Parathyroid adenoma (tissue), 2 donors: ENCODE measurements around the gene AKAP9.
"Not testable (repeated sequence)": the region's sequence is repeated elsewhere in the genome, so short reads cannot be mapped to it uniquely, and the experiment has no call there.

Experiments
- H2AFZ ChIP-seq: fragments of 300-600 bp; sonication (generic); one replicate; pipeline ENCODE4 v1.7.0; 2017; ENCODE audit warnings: antibody characterized with exemption, mild to moderate bottlenecking
- H3K27ac ChIP-seq: fragments of 300-600 bp; sonication (generic); one replicate; pipeline ENCODE4 v1.7.0; 2017
- H3K27me3 ChIP-seq: fragments of 300-600 bp; sonication (generic); one replicate; pipeline ENCODE4 v1.7.0; 2017; ENCODE audit warnings: low read length; ENCODE audit not compliant: control insufficient read depth, insufficient read depth
- H3K36me3 ChIP-seq: fragments of 300-600 bp; sonication (generic); one replicate; pipeline ENCODE4 v1.7.0; 2017; ENCODE audit warnings: low read length; ENCODE audit not compliant: control insufficient read depth, insufficient read depth
- H3K4me1 ChIP-seq: fragments of 300-600 bp; sonication (generic); one replicate; pipeline ENCODE4 v1.7.0; 2017; ENCODE audit warnings: control low read depth
- H3K4me2 ChIP-seq: fragments of 300-600 bp; sonication (generic); one replicate; pipeline ENCODE4 v1.7.0; 2017; ENCODE audit warnings: low read length
- H3K4me3 ChIP-seq: fragments of 300-600 bp; sonication (generic); one replicate; pipeline ENCODE4 v1.7.0; 2017; ENCODE audit warnings: low read depth, low read length
- H3K79me2 ChIP-seq: fragments of 300-600 bp; sonication (generic); one replicate; pipeline ENCODE4 v1.7.0; 2017; ENCODE audit warnings: control low read depth
- H3K9ac ChIP-seq: fragments of 300-600 bp; sonication (generic); one replicate; pipeline ENCODE4 v1.7.0; 2017; ENCODE audit warnings: mild to moderate bottlenecking
- H3K9me3 ChIP-seq: fragments of 300-600 bp; sonication (generic); one replicate; pipeline ENCODE4 v1.7.0; 2017; ENCODE audit warnings: low read length; ENCODE audit not compliant: control insufficient read depth
- TF ChIP-seq, protein P1 (sequence below): fragments of 300-600 bp; sonication (generic); IDR thresholded peaks from one replicate; pipeline ENCODE4 v1.7.0; 2017; ENCODE audit warnings: antibody characterized with exemption, mild to moderate bottlenecking
- donor health status: primary hyperparathyroidism.

The AKAP9 gene

DNA sequence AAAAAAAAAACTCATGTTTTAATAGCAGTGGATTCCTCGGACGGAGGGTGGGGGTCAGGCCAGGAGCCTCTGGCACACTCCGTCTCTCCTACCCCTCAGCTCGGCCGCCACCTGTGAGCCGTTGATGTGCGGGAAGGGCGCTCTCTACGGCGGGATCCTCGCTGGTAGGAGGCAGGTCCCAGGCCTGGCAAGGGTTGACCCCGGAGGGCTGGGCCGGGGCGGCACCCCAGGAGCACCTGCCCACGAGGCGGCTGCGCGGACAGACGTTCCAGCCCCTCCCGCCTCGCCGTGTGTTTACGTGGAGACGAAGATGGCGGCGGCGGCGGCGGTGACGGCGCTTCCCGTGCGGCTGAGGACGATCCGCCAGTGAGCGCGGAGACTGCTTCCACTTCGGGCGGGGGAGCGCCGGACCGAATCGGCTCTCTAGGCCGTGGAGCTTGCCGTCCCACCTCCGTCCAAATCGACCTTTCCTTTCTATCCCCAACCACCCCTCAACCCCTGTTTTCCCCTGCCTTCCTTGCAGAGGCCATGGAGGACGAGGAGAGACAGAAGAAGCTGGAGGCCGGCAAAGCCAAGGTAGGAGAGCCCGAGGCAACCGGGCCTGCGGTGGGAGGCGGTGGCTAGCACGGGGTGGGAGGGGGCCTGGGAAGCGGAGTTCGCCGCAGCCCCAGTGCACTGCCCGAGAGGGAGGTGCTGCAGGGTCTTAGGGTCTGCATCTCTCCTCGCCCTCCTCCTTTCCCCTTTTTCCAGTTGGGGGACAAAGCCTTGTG lies at the start of gene AKAP9:
Gene AKAP9 (plus strand): TSS at position 291 of the 770 bp plus-strand sequence. CDS start 238 bp downstream, at position 529.
- Histone ChIP-seq H3K9ac (peak within 1 kb of the TSS; percentile 82), H3K27me3 (no peaks in the 10 kb centered on the region), H3K4me1 (no peaks in the 10 kb centered on the region), H2AFZ (peak within 1 kb of the TSS; percentile 91), H3K79me2 (peaks cover 18% of the 10 kb centered on the region), H3K9me3 (no peaks in the 10 kb centered on the region), H3K4me2 (peak within 1 kb of the TSS; percentile 88), H3K27ac (peak within 1 kb of the TSS; percentile 92), H3K36me3 (no peaks in the 10 kb centered on the region), H3K4me3 (peak within 1 kb of the TSS; percentile 97)
- TF ChIP-seq, protein P1, sequence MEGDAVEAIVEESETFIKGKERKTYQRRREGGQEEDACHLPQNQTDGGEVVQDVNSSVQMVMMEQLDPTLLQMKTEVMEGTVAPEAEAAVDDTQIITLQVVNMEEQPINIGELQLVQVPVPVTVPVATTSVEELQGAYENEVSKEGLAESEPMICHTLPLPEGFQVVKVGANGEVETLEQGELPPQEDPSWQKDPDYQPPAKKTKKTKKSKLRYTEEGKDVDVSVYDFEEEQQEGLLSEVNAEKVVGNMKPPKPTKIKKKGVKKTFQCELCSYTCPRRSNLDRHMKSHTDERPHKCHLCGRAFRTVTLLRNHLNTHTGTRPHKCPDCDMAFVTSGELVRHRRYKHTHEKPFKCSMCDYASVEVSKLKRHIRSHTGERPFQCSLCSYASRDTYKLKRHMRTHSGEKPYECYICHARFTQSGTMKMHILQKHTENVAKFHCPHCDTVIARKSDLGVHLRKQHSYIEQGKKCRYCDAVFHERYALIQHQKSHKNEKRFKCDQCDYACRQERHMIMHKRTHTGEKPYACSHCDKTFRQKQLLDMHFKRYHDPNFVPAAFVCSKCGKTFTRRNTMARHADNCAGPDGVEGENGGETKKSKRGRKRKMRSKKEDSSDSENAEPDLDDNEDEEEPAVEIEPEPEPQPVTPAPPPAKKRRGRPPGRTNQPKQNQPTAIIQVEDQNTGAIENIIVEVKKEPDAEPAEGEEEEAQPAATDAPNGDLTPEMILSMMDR: peak; percentile 9

DNA sequence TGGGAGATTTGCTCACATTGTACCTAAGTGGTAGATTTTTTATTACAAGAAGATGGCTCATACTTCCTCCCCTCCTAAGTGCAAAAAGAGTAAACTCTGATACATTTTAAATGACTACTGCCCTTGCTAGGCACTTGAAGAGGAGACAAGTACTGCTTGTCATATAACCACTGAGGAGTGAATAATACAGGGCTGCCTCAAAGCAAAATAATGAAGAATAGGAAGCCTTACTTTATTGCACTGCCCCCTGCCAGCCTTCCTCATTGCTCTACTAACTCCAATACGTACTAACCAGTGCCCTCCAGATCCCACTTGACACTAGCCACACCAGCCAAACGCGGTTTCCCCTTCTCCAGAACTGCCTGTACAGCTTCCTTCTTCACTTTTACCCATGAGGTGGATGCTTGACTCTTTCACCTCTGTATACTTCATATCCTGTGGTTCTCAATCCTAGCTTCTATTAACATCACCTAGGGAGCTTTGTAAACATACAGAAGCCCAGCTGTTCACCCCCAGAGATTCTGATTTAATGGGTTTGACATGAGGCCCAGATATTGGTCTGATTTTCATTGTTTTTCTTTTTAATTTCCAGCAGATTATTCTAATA lies 48.5 kb upstream of the AKAP9 start:
- Histone ChIP-seq H3K4me2 (no peak overlapping the region), H3K36me3 (no peaks in the 10 kb centered on the region), H3K9me3 (no peaks in the 10 kb centered on the region), H3K4me3 (no peak overlapping the region), H3K79me2 (no peaks in the 10 kb centered on the region), H3K27ac (no peak overlapping the region), H2AFZ (no peak overlapping the region), H3K4me1 (no peaks in the 10 kb centered on the region), H3K27me3 (no peaks in the 10 kb centered on the region), H3K9ac (no peak overlapping the region)
- TF ChIP-seq, protein P1: no peak

DNA sequence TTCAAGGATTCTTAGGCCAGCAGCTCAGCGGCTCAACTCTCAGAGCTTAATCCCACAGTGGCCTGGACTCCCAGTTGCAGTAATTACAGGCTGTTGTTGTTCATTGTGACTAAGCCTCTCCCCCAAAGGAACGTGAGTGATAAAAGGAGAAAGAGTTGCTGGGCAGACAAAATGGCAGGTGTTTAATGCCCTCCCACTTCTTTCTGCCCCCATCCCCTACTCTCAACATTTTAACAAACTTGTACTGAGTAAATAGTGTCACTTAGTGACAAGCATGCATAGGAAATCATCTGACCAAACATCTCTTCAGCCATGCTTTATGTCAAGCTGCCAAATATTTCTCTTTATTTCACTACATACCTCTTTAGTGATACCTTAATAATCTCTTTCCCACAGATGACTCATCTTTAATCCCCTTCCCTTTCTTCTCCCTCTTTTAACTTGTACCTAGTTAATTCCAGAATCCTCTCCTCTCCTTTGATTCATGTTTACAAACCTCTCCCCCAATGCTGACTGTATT lies 47.8 kb upstream of the AKAP9 start:
- H3K4me3 ChIP-seq: no peak overlapping the region
- no peak overlapping the region for H3K27ac ChIP-seq
- no peaks in the 10 kb centered on the region for H3K79me2 ChIP-seq

DNA sequence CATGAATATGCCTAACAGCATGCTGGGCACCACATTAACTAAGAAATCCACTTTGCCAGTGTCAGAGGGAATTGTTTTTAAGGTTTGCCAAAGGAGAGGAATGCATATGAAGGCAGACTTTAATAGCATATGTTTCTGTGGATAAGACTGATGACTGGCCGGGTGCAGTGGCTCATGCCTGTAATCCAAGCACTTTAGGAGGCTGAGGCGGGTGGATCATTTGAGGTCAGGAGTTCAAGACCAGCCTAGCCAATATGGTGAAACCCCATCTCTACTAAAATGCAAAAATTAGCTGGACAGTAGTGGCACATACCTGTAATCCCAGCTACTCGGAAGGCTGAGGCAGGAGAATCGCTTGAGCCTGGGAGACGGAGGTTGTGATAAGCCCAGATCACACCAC lies 47.0 kb upstream of the AKAP9 start:
- not testable (repeated sequence) for H3K4me1 ChIP-seq, H3K9ac ChIP-seq, H3K27me3 ChIP-seq, H3K4me3 ChIP-seq, H3K27ac ChIP-seq, H3K9me3 ChIP-seq, H2AFZ ChIP-seq, H3K79me2 ChIP-seq, H3K4me2 ChIP-seq, H3K36me3 ChIP-seq

More for the DNA sequence above, 47.8 kb upstream of the AKAP9 start:
- H3K4me2 ChIP-seq: no peak overlapping the region
- H3K27me3 ChIP-seq: no peaks in the 10 kb centered on the region
- H3K9me3 ChIP-seq: no peaks in the 10 kb centered on the region
- H3K9ac ChIP-seq: no peak overlapping the region
- H3K36me3 ChIP-seq: no peaks in the 10 kb centered on the region
- no peak overlapping the region for H2AFZ ChIP-seq
- no peaks in the 10 kb centered on the region for H3K4me1 ChIP-seq
- TF ChIP-seq, protein P1: no peak

DNA sequence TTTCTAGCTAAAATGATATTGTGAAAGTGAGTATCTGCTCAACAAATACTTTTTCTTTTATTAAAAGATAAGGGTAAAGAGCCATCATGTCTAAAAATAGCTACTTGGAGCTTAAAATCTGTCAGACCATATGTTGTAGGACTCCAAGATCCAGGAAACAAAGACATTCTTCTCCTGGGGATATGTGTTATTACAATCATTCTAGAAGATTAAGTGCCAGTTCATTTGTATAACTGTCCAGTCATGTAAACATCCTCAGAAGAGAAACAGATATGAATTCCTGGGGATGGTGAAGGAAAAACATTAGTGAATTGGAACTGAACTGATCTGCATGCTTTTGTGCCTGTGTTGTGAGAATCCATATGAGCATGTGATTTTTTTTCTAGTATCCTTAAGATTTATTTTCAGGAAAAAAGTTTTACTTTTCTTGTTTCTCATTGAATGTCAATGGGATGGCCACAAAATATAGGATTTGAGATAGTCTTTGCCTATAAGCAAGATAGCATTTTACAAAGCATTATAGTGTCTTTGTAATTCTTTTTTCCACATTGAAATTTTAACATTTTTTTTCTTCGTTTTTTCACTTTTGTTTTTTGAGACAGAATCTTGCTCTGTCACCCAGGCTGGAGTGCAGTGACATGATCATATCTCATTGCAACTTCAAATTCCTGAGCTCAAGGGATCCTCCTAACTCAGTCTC lies 45.7 kb upstream of the AKAP9 start:
- Histone ChIP-seq H3K79me2 (no peaks in the 10 kb centered on the region), H3K27me3 (no peaks in the 10 kb centered on the region), H3K9ac (no peak overlapping the region), H3K4me3 (no peak overlapping the region), H3K27ac (no peak overlapping the region), H3K4me2 (no peak overlapping the region), H3K36me3 (no peaks in the 10 kb centered on the region), H3K9me3 (no peaks in the 10 kb centered on the region), H2AFZ (no peak overlapping the region), H3K4me1 (no peaks in the 10 kb centered on the region)
- TF ChIP-seq, protein P1: no peak
